AG04449 (cell line): ENCODE measurements around the gene EGLN3.
"Not testable (repeated sequence)": the region's sequence is repeated elsewhere in the genome, so short reads cannot be mapped to it uniquely, and the experiment has no call there.

Experiments
- CTCF ChIA-PET: fragments of 350-600 bp; formaldehyde crosslinking; extraction: SDS; loops from one replicate; lab custom pipeline; 2021; ENCODE audit warnings: antibody characterized with exemption; lab: Yijun Ruan, JAX
- POLR2A ChIA-PET: fragments of 400-600, 350-600 bp; formaldehyde crosslinking; extraction: SDS; loops from one replicate; lab custom pipeline; 2020; ENCODE audit warnings: antibody characterized with exemption, inconsistent platforms; lab: Yijun Ruan, JAX
- DNase-seq: peaks from one replicate; pipeline ENCODE4 v3.0.0-alpha.2; 2010; ENCODE audit warnings: low read depth, low spot score
- H3K4me3 ChIP-seq: 2 replicates; pipeline ENCODE4 v1.5.1; 2011; ENCODE audit warnings: low read depth, mild to moderate bottlenecking, control low read depth, low read length
- TF ChIP-seq, protein P1 (sequence below): IDR thresholded peaks from one replicate; pipeline ENCODE4 v1.5.1; 2011; ENCODE audit warnings: mild to moderate bottlenecking, moderate library complexity, low read length, control low read depth, inconsistent platforms; ENCODE audit not compliant: insufficient read depth; ENCODE audit errors: missing control alignments

EGLN3 gene

DNA sequence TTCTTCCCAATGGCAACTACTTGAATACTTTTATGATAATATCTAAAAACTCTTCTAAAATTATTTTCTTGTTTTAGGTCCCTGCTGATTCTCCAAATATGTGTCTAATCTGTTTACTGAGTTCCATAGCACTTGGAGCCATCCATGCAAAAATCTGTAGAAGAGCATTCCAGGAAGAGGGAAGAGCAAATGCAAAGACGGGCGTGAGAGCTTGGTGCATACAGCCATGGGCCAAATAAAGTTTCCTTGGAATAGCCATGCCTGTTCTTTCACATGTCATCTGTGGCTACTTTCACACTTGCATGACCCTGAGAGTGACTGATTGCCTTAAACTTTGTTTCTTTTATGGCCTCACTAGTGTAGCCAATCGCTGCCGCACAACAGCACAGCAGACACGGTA lies 13.0 kb upstream of the EGLN3 start:
- CTCF ChIA-PET = no interaction called here
- DNase-seq = no peak
- H3K4me3 ChIP-seq = no peak overlapping the region
- POLR2A ChIA-PET = no interaction called here
- TF ChIP-seq, protein P1, sequence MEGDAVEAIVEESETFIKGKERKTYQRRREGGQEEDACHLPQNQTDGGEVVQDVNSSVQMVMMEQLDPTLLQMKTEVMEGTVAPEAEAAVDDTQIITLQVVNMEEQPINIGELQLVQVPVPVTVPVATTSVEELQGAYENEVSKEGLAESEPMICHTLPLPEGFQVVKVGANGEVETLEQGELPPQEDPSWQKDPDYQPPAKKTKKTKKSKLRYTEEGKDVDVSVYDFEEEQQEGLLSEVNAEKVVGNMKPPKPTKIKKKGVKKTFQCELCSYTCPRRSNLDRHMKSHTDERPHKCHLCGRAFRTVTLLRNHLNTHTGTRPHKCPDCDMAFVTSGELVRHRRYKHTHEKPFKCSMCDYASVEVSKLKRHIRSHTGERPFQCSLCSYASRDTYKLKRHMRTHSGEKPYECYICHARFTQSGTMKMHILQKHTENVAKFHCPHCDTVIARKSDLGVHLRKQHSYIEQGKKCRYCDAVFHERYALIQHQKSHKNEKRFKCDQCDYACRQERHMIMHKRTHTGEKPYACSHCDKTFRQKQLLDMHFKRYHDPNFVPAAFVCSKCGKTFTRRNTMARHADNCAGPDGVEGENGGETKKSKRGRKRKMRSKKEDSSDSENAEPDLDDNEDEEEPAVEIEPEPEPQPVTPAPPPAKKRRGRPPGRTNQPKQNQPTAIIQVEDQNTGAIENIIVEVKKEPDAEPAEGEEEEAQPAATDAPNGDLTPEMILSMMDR = no peak

DNA sequence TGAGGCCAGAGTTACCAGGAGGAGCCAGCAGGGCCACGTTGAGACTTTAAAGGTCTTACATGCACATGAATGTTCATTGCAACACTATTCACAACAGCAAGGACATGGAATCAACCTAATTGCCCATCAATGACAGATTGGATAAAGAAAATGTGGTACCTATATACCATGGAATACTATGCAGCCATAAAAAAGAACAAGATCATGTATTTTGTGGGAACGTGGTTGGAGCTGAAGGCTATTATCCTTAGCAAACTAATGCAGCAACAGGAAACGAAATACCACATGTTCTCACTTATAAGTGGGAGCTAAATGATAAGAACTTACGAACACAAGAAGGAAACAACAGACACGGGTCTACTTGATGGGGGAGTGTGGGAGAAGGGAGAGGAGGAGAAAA lies 11.6 kb upstream of the EGLN3 start:
- CTCF ChIA-PET, DNase-seq, H3K4me3 ChIP-seq, POLR2A ChIA-PET: not testable (repeated sequence)

DNA sequence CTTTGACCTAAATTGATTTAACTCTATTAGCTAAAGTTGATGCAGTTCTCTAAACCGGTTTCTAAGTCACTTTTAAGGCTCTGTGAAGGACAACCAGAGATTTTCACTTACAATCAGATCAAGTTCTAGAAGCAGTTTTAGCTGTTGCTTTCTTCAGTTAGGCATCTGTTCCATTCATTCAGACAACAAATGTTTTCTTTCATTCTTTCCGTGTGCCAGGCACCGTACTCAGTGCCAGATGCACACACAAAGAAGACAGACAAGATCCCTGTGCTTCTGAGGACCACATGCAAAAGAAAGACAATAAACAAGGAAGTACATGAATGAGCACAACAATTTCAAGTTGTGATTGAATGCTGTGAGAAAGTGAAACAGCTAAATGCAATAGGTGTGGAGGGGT lies 11.1 kb upstream of the EGLN3 start:
- ChIA-PET CTCF (interaction anchor here (0.7 kb wide), 1 partner anchor 14 kb away, joined by 3 read pairs; no protein-coding TSS in a partner anchor), POLR2A (no interaction called here)
- no peak for DNase-seq
- TF ChIP-seq, protein P1 = no peak
- no peak overlapping the region for H3K4me3 ChIP-seq

DNA sequence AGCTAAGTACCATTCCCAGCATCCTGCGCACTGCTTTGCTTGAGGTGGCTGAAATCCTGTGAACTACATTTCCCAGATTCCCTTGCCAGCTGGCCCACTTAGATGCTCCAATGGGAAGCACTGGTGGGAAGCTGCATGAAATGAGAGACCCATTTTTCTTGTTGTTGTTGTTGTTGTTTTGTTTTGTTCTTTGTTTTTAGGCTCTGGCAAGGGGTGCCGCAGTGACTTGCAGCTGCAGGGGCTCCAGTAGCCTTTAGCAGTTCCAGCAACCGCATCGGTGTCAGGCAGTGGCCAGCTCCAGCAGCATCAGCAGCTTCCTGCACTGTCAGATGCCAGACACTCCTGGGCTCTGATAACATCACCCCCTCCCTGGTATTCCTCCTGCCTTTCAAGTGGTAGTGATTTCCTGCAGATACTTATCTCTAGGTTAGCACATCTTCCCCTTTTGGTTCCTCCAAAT lies 8.8 kb upstream of the EGLN3 start:
- no peak for DNase-seq
- no peak overlapping the region for H3K4me3 ChIP-seq

DNA sequence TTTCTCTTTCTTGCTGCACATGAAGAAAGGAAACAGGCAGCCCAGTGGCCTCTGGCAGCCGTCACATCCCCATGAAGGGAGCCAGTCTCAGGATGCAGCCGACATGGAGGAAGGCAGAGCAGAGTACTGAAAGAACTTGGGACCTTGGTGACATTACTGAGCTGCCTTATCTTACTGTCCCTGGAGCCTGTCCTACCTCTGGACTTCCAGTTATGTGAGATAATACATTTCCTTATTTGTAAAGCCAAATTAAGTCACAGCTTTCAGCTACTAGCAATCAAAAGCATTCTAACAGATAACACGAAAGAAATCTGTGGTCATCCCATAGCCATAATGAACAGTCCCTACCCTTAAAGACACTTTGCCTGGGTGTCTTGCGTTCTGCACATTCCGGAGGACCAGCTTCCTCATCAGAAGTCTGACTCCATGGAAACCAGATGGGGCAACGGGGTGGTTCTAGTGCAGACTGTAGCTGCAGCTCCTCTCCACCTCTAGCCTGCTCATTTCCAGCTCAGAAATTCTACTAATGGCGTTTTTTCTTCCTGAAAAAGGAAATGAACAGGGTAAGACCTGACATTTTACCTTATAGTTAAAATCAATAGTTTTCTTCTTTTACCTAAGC lies 7.8 kb upstream of the EGLN3 start:
- ChIA-PET POLR2A (no interaction called here), CTCF (no interaction called here)
- no peak for DNase-seq
- H3K4me3 ChIP-seq = no peak overlapping the region
- TF ChIP-seq, protein P1 = no peak

More for the DNA sequence above, 8.8 kb upstream of the EGLN3 start:
- POLR2A ChIA-PET = no interaction called here
- CTCF ChIA-PET = no interaction called here
- TF ChIP-seq, protein P1 = no peak

DNA sequence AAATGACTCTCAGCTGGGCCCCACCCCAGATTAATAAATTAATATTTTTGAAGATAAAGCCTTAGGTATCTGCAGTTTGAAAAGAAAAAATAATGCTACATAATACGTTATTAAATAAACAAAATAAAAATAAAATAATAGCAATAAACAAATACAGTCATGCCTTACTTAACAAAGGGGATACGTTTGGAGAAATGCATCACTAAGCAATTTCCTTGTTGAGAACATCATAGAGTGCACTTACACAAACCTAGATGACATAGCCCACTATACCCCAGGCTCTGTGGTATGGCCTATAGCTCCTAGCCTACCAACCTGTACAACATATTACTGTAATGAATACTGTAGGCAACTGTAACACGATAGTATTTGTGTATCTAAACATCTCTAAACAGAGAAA lies 7.1 kb upstream of the EGLN3 start:
- DNase-seq = no peak
- TF ChIP-seq, protein P1 = no peak
- CTCF ChIA-PET = no interaction called here
- POLR2A ChIA-PET = no interaction called here
- H3K4me3 ChIP-seq = no peak overlapping the region

DNA sequence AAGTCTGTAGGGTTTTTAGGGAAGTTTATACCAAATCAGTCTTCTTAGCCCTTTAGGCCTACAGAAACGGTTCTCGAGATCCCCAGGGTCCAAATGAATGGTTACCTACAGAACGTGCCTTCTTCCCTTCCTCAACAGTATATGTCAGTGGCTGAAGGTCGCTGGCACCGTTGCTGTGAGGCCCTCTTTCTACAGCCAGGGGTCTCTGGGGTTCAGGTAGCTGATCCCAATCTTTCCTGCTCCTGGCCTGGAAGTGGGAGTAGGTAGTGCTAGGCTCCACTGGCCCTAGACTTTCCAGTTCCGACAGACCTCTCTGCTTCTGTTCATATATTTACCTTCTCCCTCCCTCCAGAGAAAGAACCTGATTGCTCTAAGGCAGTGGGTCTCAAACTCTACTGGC lies 6.4 kb upstream of the EGLN3 start:
- H3K4me3 ChIP-seq = no peak overlapping the region
- CTCF ChIA-PET = no interaction called here
- POLR2A ChIA-PET = no interaction called here
- TF ChIP-seq, protein P1 = no peak
- DNase-seq = no peak
